ENCODE measurements around the gene DYRK2. TPM values are rescaled to one million over a fixed set of nuclear protein-coding genes. Genes with fewer than 3 reads are reported as not detected.
A peak's percentile ranks its signal among the peaks of the same experiment; 100 is the strongest.

The DYRK2 gene
- polyA plus RNA-seq, 3 donors, result 7.5 to 12.5 (median 9.7) TPM

GRCh38 chr12:67633708-67634107 is 14.8 kb upstream of the DYRK2 start:
- DNase-seq, result peak; percentile 21 to 45 (median 35)
- H3K9ac ChIP-seq (ENCODE audit: insufficient read depth, low read length, poor library complexity, severe bottlenecking), result no peak overlapping the region
- Mint-ChIP-seq H3K27me3 (ENCODE audit: low read depth in 3 of 3) (peaks cover 0 to 7% (median 4%) of the 10 kb centered on the region in 3 donors), H3K9me3 (no peaks in the 10 kb centered on the region), H3K4me1 (peaks cover 21% of the 10 kb centered on the region), H3K4me3 (no peak overlapping the region), H3K27ac (no peak overlapping the region), H3K36me3 (no peaks in the 10 kb centered on the region)
- H3K36me3 ChIP-seq (replicated peaks in 1 of 2; ENCODE audit: control insufficient read depth in 1 of 2, insufficient read depth in 2 of 2, low read length in 2 of 2), result no peaks in the 10 kb centered on the region
- H3K4me3 ChIP-seq (replicated peaks in 1 of 3; ENCODE audit: low read depth in 2 of 3, low read length in 3 of 3), result no peak overlapping the region
- peaks cover 0 to 2% of the 10 kb centered on the region in 2 donors for H3K27me3 ChIP-seq (ENCODE audit: control insufficient read depth in 2 of 2, insufficient read depth in 2 of 2, low read length in 2 of 2)
- WGBS (ENCODE audit: insufficient coverage), result 0% methylated on average over 1 of the region's 2 CpGs
- H3K27ac ChIP-seq (ENCODE audit: low read depth in 1 of 2, low read length in 2 of 2), result no peak overlapping the region
- intact Hi-C loops (cut with micrococcal nuclease), result no loop called here
- H2AFZ ChIP-seq (ENCODE audit: insufficient read depth, low read depth, low read length, poor library complexity, severe bottlenecking), result no peak overlapping the region
- H3K4me2 ChIP-seq (replicated peaks; ENCODE audit: extremely low read depth, low read length, poor library complexity, severe bottlenecking), result no peak overlapping the region
- H3K9me3 ChIP-seq (replicated peaks in 1 of 2; ENCODE audit: control insufficient read depth in 1 of 2, insufficient read depth in 1 of 2, low read length in 2 of 2), result no peaks in the 10 kb centered on the region
- peaks cover 18 to 24% of the 10 kb centered on the region in 2 donors for H3K4me1 ChIP-seq (ENCODE audit: control insufficient read depth in 1 of 2, insufficient read depth in 2 of 2, low read length in 2 of 2)
- H3K79me2 ChIP-seq (ENCODE audit: insufficient read depth, low read length), result no peaks in the 10 kb centered on the region
- no peaks in the 10 kb centered on the region for H4K20me1 ChIP-seq (ENCODE audit: insufficient read depth, low read length)
- TF ChIP-seq, protein P1, sequence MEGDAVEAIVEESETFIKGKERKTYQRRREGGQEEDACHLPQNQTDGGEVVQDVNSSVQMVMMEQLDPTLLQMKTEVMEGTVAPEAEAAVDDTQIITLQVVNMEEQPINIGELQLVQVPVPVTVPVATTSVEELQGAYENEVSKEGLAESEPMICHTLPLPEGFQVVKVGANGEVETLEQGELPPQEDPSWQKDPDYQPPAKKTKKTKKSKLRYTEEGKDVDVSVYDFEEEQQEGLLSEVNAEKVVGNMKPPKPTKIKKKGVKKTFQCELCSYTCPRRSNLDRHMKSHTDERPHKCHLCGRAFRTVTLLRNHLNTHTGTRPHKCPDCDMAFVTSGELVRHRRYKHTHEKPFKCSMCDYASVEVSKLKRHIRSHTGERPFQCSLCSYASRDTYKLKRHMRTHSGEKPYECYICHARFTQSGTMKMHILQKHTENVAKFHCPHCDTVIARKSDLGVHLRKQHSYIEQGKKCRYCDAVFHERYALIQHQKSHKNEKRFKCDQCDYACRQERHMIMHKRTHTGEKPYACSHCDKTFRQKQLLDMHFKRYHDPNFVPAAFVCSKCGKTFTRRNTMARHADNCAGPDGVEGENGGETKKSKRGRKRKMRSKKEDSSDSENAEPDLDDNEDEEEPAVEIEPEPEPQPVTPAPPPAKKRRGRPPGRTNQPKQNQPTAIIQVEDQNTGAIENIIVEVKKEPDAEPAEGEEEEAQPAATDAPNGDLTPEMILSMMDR (IDR thresholded peaks at IDR 0.05), result no peak

- DNase-seq, result peak in 2 of 3 donors; percentile 39 to 41
- intact Hi-C loops (cut with micrococcal nuclease), result no loop called here
- Histone ChIP-seq H3K79me2 (ENCODE audit: insufficient read depth, low read length) (no peaks in the 10 kb centered on the region), H2AFZ (ENCODE audit: insufficient read depth, low read depth, low read length, poor library complexity, severe bottlenecking) (no peak overlapping the region), H3K36me3 (replicated peaks in 1 of 2; ENCODE audit: control insufficient read depth in 1 of 2, insufficient read depth in 2 of 2, low read length in 2 of 2) (no peaks in the 10 kb centered on the region), H3K4me1 (ENCODE audit: control insufficient read depth in 1 of 2, insufficient read depth in 2 of 2, low read length in 2 of 2) (peaks cover 18 to 24% of the 10 kb centered on the region in 2 donors), H3K9me3 (replicated peaks in 1 of 2; ENCODE audit: control insufficient read depth in 1 of 2, insufficient read depth in 1 of 2, low read length in 2 of 2) (no peaks in the 10 kb centered on the region), H3K27ac (ENCODE audit: low read depth in 1 of 2, low read length in 2 of 2) (peak overlapping the region in 1 of 2 donors; percentile 2), H3K4me2 (replicated peaks; ENCODE audit: extremely low read depth, low read length, poor library complexity, severe bottlenecking) (no peak overlapping the region), H3K27me3 (ENCODE audit: control insufficient read depth in 2 of 2, insufficient read depth in 2 of 2, low read length in 2 of 2) (peaks cover 0 to 2% of the 10 kb centered on the region in 2 donors), H3K9ac (ENCODE audit: insufficient read depth, low read length, poor library complexity, severe bottlenecking) (no peak overlapping the region), H3K4me3 (replicated peaks in 1 of 3; ENCODE audit: low read depth in 2 of 3, low read length in 3 of 3) (no peak overlapping the region), H4K20me1 (ENCODE audit: insufficient read depth, low read length) (no peaks in the 10 kb centered on the region)
- Mint-ChIP-seq H3K27me3 (ENCODE audit: low read depth in 3 of 3) (peaks cover 0 to 5% (median 4%) of the 10 kb centered on the region in 3 donors), H3K4me1 (peaks cover 21% of the 10 kb centered on the region), H3K4me3 (no peak overlapping the region), H3K36me3 (no peaks in the 10 kb centered on the region), H3K9me3 (no peaks in the 10 kb centered on the region), H3K27ac (peak overlapping the region in 4 of 7 donors; percentile 4 to 21 (median 10))
- TF ChIP-seq, protein P1 (IDR thresholded peaks at IDR 0.05), result no peak
Observed at GRCh38 chr12:67634303-67634761, 14.2 kb upstream of the DYRK2 start.

Data from CD14-positive monocyte (primary cell).